ENCODE data around the gene IRF7.
A peak's percentile ranks its signal among the peaks of the same experiment; 100 is the strongest.
"Not testable (repeated sequence)": the region's sequence is repeated elsewhere in the genome, so short reads cannot be mapped to it uniquely, and the experiment has no call there.

IRF7 gene

DNA sequence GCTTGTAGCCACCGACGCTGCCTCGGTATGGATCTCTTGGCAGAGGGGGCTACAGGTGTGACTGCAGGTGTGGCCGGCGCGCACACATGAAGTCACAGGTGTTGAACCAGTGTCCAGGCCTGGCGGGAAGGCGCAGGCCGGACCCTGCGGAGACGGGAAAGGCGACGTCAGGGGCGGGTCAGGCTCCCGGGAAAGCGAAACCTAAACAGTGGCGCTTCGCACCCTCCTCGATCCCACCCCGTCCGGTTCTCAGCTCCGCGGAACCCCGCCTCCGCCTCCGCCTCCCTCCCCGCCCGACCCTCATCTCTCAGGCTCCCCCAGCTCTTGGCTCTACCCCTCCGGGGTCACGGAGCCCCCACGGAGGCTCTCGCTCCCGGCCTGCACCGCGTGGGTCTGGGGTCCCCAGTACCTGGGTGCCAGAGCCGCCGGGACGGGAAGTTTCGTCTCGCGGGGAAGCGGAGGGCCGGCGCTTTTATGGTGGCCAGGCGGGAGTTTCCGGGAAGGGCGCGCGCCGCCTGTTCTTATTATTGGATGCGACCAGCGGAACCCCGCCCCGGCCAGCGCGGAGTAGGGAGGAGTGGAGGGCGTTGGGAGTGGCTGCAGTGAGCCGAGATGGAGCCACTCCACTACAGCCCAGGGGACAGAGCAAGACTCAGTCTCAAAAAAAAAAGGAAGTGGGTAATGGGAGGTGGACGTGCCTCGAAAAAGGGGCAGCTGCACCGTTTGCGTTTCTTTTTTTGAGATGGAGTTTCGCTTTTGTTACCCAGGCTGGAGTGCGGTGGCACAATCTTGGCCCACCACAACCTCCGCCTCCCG lies at the start of gene IRF7:
Gene IRF7, minus strand, starts transcription at position 447 of the 816 bp plus-strand sequence. CDS start 586 bp downstream, outside the sequence.
- peak; percentile 89 for DNase-seq

DNA sequence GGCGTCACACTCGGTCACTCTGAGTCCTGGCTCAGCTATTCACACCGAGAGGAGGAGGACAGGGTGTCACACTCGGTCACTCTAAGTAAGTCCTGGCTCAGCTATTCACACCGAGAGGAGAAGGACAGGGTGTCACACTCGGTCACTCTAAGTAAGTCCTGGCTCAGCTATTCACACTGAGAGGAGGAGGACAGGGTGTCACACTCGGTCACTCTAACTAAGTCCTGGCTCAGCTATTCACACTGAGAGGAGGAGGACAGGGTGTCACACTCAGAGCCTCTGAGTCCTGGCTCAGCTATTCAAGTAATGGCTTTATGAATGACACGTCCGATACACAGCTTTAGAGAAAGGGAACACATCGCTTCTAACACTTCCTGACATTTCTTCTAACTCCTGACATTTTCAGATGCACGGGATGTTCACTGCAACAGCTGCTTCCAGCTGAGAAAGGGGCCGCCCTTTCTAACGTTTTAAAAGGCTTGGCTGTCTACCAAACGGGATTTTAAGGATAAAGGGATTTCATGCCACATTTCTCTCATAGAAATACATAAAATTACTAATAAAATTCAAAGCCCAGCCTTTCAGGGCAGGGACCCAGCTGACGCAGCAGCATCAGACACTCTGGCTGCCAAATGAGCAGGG lies 49.4 kb upstream of the IRF7 start:
- no peak for DNase-seq

DNA sequence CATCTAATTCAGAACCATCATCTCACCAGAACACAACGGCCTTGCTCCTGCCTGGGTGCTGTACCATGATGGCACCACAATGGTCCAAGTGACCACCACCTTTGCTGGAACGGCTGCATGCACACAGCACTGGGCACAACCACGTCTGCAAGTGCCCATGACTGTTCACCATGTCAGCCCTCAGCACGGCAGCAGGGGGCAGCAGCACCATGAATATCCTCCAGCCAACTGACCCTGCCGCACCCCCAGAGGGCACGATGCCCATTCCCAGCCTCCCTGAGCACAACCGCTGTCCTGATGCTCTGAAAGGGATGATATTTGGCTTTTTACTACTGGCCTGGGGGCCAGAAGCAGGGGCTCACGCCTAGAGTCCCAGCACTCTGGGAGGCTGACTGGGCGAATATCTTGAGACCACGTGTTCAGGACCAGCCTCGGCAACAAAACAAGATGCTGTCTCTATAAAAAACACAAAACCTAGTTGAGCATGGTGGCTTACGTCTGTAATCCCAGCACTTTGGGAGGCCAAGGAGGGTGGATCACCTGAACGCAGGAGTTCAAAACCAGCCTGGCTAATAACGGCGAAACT lies 47.0 kb upstream of the IRF7 start:
- DNase-seq = peak; percentile 45

GRCh38 chr11:660681-661444 lies 45.1 kb upstream of the IRF7 start:
- DNase-seq = no peak

DNA sequence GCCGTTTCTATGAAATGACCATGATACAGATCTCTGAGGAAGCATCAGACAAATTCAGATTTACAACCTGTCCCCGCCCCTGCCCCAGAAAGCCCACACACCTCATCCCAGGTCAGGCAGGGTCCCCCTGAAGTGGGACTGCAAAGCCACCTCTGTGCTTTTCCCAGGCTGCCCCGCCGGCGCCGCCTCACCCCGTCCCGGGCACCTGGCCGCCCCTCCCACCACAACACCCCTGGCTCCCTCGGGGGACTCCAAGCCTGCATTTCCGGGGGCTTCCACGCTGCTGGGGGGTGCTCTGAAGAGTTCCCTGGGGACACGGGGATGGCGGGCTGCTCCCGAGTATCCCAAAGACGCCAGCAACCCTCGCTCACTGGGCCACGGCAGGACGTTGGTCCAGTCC lies 44.5 kb upstream of the IRF7 start:
- no peak for DNase-seq

GRCh38 chr11:659532-660085 lies 43.9 kb upstream of the IRF7 start:
- DNase-seq = no peak

GRCh38 chr11:657691-658126 lies 42.0 kb upstream of the IRF7 start:
- DNase-seq = no peak

DNA sequence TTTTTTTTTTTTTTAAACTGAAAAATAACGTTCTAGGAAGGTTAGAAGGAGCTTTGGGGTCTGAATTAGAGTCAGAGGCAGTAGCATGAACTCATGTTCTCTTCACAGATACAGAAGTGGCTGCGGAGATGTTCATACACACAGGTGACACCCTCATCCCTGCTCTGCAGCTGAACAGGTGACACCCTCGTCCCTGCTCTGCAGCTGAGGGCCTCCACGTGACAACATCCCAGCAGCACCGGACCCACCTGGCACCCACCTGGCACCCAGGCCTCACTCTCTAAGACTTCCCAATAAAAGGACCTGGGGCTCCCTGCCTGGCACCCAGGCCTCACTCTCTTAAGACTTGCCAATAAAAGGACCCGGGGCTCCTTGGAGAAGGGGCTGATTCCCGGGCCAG lies 41.1 kb upstream of the IRF7 start:
- no peak for DNase-seq

DNA sequence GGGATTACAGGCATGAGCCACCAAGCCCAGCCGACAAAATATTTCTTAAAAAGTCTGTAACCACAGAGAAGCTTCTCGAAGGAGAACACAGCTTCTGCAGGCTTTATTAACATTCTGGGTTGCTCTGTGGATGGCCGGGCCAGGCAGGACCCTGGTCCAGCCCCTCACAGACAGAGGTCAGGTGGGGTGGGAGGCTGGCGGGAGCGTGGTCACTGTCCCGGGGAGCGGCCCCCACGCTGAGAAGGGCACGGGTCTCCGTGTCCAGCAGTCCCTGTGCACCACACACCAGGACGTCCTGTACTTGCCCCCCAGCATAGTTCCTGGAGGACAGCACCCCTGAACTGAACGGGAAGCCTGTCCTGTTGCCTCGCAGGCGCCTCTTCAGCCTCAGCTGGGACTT lies 40.7 kb upstream of the IRF7 start:
- no peak for DNase-seq

GRCh38 chr11:655036-655726 lies 39.4 kb upstream of the IRF7 start:
- no peak for DNase-seq

DNA sequence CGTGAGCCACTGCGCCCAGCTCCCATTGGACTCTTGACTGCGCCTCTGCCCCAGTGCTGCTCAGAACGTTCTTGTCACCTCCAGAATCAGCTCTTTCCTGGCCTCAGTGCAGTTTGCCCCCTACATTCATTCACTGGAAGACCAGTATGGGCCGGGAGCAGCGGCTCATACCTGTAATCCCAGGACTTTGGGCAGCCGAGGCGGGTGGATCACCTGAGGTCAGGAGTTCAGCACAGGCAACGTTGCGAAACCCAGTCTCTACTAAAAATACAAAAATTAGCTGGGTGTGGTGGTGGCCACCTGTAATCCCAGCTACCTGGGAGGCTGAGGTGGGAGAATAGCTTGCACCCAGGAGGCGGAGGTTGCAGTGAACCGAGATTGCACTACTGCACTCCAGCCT lies 38.7 kb upstream of the IRF7 start:
- not testable (repeated sequence) for DNase-seq

- DNase-seq = no peak
Observed at GRCh38 chr11:653837-654236, 38.1 kb upstream of the IRF7 start.

DNA sequence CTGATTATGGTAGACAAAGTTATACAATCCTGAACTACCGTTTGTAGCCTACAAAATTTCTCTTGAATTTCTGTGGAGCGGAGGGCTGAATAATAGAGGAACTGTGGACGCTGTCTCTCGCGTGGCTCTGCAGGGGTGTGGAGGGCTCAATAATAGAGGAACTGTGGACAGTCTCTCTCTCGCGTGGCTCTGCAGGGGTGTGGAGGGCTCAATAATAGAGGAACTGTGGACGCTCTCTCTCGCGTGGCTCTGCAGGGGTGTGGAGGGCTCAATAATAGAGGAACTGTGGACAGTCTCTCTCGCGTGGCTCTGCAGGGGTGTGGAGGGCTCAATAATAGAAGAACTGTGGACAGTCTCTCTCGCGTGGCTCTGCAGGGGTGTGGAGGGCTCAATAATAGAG lies 37.4 kb upstream of the IRF7 start:
- not testable (repeated sequence) for DNase-seq

- no peak for DNase-seq
Observed at GRCh38 chr11:650482-650881, 34.7 kb upstream of the IRF7 start.

- DNase-seq = not testable (repeated sequence)
Observed at GRCh38 chr11:647672-648158, 32.0 kb upstream of the IRF7 start.

DNA sequence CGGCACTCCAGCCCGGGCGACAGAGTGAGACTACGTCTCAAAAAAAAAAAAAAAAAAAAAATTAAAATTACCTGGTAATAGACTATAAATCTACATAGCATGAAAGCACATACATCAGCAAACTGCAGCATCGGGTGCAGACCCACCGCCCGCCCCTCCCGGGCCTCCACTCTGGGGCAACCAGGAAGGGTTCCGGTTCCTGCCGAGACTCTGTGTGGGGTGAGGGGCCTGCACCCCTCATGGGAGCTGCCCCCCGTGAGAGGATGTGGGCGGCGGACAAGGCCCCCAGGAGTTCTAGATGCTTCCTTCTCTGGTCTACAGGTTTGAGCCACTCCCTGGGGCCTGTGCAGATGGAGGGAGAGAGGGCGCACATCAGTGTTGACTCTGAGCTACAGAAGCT lies 30.5 kb upstream of the IRF7 start:
- no peak for DNase-seq

DNA sequence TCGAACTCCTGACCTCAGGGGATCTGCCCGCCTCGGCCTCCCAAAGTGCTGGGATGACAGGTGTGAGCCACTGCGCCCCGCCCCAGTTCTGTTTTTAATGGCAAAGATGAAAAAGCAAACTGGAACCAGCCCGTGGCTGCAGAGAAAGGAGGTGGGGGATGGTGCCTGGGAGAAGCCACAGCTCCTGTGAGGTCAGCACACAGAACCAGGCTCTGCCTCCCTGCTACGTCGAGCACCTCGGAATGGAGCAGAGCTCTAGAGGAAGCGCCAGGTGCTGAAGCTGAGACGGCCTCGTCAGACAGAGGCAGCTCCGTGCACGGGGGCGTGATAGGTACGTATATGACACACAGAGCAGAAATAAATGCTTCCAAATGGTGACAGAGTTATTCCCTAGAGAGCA lies 29.8 kb upstream of the IRF7 start:
- no peak for DNase-seq

- no peak for DNase-seq
Observed at GRCh38 chr11:643849-644738, 28.3 kb upstream of the IRF7 start.

DNA sequence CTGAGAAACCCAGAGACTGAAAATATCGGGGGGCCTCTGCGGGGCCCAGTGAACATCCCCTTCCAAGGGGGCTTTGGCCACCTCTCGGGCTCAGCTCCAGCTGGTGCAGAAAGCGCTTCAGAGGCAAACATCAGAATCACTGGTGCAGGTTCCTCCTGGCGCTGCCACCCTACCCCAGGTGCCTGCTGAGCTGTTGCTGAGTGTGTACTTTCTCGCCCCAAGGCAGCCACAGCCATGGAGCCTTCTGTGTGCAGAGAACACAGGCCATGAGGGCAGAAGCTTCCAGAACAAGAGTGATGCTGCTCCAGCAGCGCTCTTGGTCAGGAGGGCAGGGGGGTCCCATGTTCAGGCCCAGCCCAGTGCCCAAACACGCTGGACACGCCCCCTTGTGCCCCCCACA lies 27.6 kb upstream of the IRF7 start:
- no peak for DNase-seq

- DNase-seq = no peak
Observed at GRCh38 chr11:641806-642370, 26.1 kb upstream of the IRF7 start.

All from NCI-H82 (cell line).